H1 (cell line): ENCODE measurements around the gene NAT8L.

ENCODE experiments used
- CBX5 ChIP-seq: fragments of 300-800, 300-1000 bp; sonication (generic); IDR thresholded peaks from 2 replicates; pipeline ENCODE4 v1.7.1; 2016; ENCODE audit warnings: antibody characterized with exemption, low read length, low read depth
- CHD1 ChIP-seq: IDR thresholded peaks from 2 replicates; pipeline ENCODE4 v1.6.1; 2012; ENCODE audit warnings: low read depth, low read length, improper control_type of control experiment
- HDAC2 ChIP-seq, 2 experiments: fragments of 300-600 bp in 1 of 2; sonication (generic) in 1 of 2; IDR thresholded peaks; 2 replicates each; pipeline ENCODE4 v1.6.1; 2011 to 2012; ENCODE audit warnings: low read depth in 2 of 2, low read length in 2 of 2, mild to moderate bottlenecking in 2 of 2, moderate library complexity in 2 of 2, borderline replicate concordance in 1 of 2, inconsistent platforms in 1 of 2
- KDM1A ChIP-seq: fragments of 200-600, 300-600 bp; sonication (generic); IDR thresholded peaks from 2 replicates; pipeline ENCODE4 v1.7.1; 2016; ENCODE audit warnings: mild to moderate bottlenecking, low read length, borderline replicate concordance
- MAFK ChIP-seq: IDR thresholded peaks from 2 replicates; pipeline ENCODE4 v1.6.1; 2012; ENCODE audit warnings: low read depth, mild to moderate bottlenecking, improper control_type of control experiment, low read length
- POLR2AphosphoS5 ChIP-seq: IDR thresholded peaks from 2 replicates; pipeline ENCODE4 v1.6.1; 2011; ENCODE audit warnings: low read depth, low read length
- SIRT6 ChIP-seq: IDR thresholded peaks from one replicate; pipeline ENCODE4 v1.7.1; 2012; ENCODE audit warnings: low read length, inconsistent platforms
- YY1 ChIP-seq: IDR thresholded peaks from 2 replicates; pipeline ENCODE4 v1.6.1; 2011; ENCODE audit warnings: low read depth, mild to moderate bottlenecking, low read length
- TF ChIP-seq, protein P1 (sequence below), 3 experiments: IDR thresholded peaks; 1 replicate in 2 of 3; 2 replicates in 1 of 3; pipeline versions ENCODE4 v1.5.1 to v1.6.1; 2011; ENCODE audit warnings: low read length in 3 of 3, mild to moderate bottlenecking in 3 of 3, inconsistent platforms in 2 of 3, low read depth in 1 of 3, moderate library complexity in 1 of 3; ENCODE audit not compliant: insufficient read depth in 1 of 3; ENCODE audit errors: control extremely low read depth in 1 of 3
- TF ChIP-seq, protein P2 (sequence below): IDR thresholded peaks from 2 replicates; pipeline ENCODE4 v1.6.1; 2012; ENCODE audit warnings: inconsistent platforms

DNA sequence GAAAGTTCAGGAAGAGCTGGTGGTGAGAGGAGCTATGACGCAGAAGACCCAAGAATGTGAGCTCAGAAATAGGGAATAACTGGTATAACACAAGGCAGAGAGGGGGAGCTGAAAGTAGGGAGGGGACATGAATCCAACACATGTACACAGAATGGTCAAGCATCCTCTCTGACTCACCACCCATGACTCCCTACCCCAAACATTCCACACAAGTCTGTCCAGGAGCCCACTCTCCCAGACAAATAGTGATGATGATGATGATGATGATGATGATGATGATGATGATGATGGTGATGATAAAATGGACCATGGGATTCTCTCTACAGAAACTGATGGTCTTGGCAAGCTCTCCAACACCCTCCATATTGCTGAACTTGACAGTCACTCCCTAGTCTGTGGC lies 46.4 kb downstream of the NAT8L start:
- TF ChIP-seq KDM1A (no peak), CHD1 (no peak), POLR2AphosphoS5 (no peak), SIRT6 (no peak), YY1 (no peak), MAFK (no peak), CBX5 (no peak), HDAC2 (IDR thresholded peaks at IDR 0.05; ENCODE audit: borderline replicate concordance in 1 of 2, low read depth in 2 of 2, low read length in 2 of 2) (no peak)
- TF ChIP-seq, protein P1, sequence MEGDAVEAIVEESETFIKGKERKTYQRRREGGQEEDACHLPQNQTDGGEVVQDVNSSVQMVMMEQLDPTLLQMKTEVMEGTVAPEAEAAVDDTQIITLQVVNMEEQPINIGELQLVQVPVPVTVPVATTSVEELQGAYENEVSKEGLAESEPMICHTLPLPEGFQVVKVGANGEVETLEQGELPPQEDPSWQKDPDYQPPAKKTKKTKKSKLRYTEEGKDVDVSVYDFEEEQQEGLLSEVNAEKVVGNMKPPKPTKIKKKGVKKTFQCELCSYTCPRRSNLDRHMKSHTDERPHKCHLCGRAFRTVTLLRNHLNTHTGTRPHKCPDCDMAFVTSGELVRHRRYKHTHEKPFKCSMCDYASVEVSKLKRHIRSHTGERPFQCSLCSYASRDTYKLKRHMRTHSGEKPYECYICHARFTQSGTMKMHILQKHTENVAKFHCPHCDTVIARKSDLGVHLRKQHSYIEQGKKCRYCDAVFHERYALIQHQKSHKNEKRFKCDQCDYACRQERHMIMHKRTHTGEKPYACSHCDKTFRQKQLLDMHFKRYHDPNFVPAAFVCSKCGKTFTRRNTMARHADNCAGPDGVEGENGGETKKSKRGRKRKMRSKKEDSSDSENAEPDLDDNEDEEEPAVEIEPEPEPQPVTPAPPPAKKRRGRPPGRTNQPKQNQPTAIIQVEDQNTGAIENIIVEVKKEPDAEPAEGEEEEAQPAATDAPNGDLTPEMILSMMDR (IDR thresholded peaks at IDR 0.05; ENCODE audit: control extremely low read depth in 1 of 3, insufficient read depth in 1 of 3, low read depth in 1 of 3, low read length in 3 of 3), result no peak
- TF ChIP-seq, protein P2, sequence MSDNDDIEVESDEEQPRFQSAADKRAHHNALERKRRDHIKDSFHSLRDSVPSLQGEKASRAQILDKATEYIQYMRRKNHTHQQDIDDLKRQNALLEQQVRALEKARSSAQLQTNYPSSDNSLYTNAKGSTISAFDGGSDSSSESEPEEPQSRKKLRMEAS, result no peak
